NCI-H345 treated with DMSO at 0.1 percent for 48 hours (cell line): ENCODE data around the gene PCDHA7.
"Not testable (repeated sequence)": the region's sequence is repeated elsewhere in the genome, so short reads cannot be mapped to it uniquely, and the experiment has no call there.

Experiments
- DNase-seq: peaks from one replicate; lab custom pipeline; 2025; ENCODE audit not compliant: unreplicated experiment; lab: John Stamatoyannopoulos, UW

PCDHA7 gene

DNA sequence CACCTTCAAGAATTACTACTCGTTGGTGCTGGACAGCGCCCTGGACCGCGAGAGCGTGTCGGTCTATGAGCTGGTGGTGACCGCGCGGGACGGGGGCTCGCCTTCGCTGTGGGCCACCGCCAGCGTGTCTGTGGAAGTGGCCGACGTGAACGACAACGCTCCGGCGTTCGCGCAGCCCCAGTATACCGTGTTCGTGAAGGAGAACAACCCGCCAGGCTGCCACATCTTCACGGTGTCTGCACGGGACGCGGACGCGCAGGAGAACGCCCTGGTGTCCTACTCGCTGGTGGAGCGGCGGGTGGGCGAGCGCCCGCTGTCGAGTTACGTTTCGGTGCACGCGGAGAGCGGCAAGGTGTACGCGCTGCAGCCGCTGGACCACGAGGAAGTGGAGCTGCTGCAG lies 11.1 kb upstream of the PCDHA7 start:
- DNase-seq = not testable (repeated sequence)

DNA sequence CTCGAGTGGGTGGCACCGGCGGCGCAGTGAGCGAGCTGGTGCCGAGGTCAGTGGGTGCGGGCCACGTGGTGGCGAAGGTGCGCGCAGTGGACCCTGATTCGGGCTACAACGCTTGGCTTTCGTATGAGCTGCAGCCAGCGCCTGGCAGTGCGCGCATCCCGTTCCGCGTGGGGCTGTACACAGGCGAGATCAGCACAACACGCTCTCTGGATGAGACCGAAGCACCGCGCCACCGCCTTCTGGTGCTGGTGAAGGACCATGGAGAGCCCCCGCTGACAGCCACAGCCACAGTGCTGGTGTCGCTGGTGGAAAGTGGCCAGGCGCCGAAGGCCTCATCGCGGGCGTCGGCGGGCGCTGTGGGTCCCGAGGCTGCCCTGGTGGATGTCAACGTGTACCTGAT lies 10.6 kb upstream of the PCDHA7 start:
- DNase-seq = no peak

DNA sequence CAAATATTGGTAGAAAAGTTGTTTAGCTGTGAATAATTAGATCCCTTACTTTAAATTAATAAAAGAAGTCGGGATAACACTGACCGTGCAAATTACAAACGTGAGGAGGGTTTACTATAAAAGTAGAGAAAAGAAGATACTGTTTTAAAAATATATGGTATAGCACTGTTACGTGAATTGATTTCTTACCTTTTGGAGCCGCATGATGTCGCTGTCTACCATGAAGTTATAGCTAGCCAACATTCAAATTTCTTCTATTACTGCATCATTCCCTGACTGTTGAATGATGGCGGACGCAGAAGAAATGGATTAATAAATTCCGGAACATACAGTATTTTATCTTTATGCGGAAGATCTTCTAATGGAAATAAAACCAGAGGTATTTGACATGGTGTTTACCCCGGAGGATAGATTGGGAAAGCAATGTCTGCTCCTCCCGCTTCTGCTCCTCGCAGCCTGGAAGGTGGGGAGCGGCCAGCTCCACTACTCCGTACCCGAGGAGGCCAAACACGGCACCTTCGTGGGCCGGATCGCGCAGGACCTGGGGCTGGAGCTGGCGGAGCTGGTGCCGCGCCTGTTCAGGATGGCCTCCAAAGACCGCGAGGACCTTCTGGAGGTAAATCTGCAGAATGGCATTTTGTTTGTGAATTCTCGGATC lies 6.2 kb upstream of the PCDHA7 start, which contains the start of gene PCDHA6:
PCDHA6 (plus strand) TSS at position 257 of the 658 bp plus-strand sequence; CDS start at position 389, 132 bp downstream.
- no peak for DNase-seq

DNA sequence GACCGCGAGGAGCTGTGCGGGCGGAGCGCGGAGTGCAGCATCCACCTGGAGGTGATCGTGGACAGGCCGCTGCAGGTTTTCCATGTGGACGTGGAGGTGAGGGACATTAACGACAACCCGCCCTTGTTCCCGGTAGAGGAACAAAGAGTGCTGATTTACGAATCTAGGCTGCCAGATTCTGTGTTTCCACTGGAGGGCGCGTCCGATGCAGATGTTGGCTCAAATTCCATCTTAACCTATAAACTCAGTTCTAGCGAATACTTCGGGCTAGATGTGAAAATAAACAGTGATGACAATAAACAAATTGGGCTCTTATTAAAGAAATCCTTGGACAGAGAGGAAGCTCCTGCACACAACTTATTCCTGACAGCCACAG lies 5.7 kb upstream of the PCDHA7 start:
- no peak for DNase-seq

DNA sequence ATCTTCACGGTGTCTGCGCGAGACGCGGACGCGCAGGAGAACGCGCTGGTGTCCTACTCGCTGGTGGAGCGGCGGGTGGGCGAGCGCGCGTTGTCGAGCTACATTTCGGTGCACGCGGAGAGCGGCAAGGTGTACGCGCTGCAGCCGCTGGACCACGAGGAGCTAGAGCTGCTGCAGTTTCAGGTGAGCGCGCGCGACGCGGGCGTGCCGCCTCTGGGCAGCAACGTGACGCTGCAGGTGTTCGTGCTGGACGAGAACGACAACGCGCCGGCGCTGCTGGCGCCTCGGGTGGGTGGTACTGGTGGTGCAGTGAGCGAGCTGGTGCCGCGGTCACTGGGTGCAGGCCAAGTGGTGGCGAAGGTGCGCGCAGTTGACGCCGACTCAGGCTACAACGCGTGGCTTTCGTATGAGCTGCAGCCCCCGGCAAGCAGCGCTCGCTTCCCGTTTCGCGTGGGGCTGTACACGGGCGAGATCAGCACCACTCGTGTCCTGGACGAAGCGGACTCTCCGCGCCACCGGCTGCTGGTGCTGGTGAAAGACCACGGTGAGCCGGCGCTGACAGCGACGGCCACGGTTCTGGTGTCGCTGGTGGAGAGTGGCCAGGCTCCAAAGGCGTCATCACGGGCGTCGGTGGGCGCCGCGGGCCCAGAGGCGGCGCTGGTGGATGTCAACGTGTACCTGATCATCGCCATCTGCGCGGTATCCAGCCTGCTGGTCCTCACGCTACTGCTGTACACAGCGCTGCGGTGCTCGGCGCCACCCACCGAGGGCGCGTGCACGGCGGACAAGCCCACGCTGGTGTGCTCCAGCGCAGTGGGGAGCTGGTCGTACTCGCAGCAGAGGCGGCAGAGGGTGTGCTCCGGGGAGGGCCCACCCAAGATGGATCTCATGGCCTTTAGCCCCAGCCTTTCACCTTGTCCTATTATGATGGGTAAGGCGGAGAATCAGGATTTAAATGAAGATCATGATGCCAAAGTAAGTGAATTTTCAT lies 4.3 kb upstream of the PCDHA7 start:
- DNase-seq = not testable (repeated sequence)

DNA sequence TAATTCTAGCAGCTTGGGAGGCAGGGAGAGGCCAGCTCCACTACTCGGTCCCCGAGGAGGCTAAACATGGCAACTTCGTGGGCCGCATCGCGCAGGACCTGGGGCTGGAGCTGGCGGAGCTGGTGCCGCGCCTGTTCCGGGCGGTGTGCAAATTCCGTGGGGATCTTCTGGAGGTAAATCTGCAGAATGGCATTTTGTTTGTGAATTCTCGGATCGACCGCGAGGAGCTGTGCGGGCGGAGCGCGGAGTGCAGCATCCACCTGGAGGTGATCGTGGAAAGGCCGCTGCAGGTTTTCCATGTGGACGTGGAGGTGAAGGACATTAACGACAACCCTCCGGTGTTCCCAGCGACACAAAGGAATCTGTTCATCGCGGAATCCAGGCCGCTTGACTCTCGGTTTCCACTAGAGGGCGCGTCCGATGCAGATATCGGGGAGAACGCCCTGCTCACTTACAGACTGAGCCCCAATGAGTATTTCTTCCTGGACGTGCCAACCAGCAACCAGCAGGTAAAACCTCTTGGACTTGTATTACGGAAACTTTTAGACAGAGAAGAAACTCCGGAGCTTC lies 455 bp downstream of the PCDHA7 start:
- not testable (repeated sequence) for DNase-seq

DNA sequence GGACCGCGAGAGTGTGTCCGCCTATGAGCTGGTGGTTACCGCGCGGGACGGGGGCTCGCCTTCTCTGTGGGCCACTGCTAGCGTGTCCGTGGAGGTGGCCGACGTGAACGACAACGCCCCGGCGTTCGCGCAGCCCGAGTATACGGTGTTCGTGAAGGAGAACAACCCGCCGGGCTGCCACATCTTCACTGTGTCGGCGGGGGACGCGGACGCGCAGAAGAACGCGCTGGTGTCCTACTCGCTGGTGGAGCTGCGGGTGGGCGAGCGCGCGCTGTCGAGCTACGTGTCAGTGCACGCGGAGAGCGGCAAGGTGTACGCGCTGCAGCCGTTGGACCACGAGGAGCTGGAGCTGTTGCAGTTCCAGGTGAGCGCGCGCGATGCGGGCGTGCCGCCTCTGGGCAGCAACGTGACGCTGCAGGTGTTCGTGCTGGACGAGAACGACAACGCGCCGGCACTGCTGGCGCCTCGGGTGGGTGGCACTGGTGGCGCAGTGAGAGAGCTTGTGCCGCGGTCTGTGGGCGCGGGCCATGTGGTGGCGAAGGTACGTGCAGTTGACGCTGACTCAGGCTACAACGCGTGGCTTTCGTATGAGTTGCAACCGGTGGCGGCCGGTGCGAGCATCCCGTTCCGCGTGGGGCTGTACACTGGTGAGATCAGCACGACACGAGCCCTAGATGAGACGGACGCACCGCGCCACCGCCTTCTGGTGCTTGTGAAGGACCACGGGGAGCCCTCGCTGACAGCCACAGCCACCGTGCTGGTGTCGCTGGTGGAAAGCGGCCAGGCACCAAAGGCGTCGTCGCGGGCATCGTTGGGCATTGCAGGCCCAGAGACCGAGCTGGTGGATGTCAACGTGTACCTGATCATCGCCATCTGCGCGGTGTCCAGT lies 1.8 kb downstream of the PCDHA7 start:
- DNase-seq = no peak

DNA sequence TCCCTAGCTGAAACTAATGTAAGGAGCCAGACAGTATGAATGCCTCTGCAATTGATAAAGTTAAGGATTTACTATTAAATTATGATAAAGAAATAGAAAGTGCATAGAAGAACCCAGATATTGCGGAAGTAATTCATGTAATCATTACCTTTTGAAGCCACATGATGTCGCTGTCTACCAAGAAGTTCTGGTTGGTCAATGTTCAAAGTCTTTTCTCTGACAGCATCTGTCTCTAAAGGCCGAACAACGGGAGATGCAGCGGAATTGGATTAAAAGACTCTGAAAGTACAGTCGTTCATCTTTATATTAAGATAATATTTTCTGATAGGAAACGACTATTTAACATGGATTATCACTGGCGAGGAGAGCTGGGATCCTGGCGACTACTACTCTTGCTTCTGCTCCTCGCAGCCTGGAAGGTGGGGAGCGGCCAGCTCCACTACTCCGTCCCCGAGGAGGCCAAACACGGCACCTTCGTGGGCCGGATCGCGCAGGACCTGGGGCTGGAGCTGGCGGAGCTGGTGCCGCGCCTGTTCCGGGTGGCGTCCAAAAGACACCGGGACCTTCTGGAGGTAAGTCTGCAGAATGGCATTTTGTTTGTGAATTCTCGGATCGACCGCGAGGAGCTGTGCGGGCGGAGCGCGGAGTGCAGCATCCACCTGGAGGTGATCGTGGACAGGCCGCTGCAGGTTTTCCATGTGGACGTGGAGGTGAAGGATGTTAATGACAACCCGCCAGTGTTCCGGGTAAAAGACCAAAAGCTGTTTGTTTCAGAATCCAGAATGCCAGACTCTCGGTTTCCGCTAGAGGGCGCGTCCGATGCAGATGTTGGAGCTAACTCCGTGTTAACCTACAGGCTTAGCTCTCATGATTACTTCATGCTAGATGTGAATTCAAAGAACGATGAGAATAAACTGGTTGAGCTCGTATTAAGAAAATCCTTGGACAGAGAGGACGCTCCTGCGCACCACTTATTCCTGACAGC lies 7.2 kb downstream of the PCDHA7 start, which contains the start of gene PCDHA8:
PCDHA8 (plus strand) TSS at position 210 of the 985 bp plus-strand sequence; CDS start at position 345, 135 bp downstream.
- DNase-seq = no peak

DNA sequence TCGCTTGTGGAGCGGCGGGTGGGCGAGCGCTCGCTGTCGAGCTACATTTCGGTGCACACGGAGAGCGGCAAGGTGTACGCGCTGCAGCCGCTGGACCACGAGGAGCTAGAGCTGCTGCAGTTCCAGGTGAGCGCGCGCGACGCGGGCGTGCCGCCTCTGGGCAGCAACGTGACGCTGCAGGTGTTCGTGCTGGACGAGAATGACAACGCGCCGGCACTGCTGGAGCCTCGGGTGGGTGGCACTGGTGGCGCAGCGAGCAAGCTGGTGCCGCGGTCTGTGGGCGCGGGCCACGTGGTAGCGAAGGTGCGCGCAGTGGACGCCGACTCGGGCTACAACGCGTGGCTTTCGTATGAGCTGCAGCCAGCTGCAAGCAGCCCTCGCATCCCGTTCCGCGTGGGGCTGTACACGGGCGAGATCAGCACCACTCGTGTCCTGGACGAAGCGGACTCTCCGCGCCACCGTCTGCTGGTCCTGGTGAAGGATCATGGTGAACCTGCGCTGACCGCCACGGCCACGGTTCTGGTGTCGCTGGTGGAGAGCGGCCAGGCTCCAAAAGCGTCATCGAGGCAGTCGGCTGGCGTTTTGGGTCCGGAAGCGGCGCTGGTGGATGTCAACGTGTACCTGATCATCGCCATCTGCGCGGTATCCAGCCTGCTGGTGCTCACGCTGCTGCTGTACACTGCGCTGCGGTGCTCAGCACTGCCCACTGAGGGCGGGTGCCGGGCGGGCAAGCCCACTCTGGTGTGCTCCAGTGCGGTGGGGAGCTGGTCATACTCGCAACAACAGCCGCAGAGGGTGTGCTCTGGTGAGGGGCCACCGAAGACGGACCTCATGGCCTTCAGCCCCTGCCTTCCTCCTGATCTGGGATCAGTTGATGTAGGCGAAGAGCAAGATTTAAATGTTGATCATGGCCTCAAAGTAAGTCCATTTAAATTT lies 9.0 kb downstream of the PCDHA7 start:
- no peak for DNase-seq

DNA sequence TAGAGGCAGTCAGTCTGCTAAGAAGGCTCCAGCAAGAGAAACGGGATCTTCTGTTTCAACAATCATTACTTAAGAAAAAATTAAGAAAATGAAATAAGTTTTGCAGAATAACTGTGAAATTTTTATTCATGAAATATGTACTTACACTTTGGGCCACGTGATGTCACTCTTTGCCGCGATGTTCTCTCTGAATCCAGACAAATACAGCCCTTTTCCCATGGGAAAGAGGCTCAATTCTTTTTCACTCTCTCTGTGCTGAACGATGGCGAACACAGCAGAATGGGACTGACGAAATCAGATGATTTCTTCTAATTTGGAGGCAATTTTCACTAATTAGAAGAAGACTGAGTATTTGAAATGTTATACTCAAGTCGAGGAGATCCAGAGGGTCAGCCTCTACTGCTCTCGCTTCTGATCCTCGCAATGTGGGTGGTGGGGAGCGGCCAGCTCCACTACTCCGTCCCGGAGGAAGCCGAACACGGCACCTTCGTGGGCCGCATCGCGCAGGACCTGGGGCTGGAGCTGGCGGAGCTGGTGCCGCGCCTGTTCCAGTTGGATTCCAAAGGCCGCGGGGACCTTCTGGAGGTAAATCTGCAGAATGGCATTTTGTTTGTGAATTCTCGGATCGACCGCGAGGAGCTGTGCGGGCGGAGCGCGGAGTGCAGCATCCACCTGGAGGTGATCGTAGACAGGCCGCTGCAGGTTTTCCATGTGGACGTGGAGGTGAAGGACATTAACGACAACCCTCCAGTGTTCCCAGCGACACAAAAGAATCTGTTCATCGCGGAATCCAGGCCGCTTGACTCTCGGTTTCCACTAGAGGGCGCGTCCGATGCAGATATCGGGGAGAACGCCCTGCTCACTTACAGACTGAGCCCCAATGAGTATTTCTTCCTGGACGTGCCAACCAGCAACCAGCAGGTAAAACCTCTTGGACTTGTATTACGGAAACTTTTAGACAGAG lies 14.4 kb downstream of the PCDHA7 start, which contains the start of gene PCDHA9:
PCDHA9 (plus strand) TSS at position 244 of the 964 bp plus-strand sequence; CDS start at position 358, 114 bp downstream.
- not testable (repeated sequence) for DNase-seq

DNA sequence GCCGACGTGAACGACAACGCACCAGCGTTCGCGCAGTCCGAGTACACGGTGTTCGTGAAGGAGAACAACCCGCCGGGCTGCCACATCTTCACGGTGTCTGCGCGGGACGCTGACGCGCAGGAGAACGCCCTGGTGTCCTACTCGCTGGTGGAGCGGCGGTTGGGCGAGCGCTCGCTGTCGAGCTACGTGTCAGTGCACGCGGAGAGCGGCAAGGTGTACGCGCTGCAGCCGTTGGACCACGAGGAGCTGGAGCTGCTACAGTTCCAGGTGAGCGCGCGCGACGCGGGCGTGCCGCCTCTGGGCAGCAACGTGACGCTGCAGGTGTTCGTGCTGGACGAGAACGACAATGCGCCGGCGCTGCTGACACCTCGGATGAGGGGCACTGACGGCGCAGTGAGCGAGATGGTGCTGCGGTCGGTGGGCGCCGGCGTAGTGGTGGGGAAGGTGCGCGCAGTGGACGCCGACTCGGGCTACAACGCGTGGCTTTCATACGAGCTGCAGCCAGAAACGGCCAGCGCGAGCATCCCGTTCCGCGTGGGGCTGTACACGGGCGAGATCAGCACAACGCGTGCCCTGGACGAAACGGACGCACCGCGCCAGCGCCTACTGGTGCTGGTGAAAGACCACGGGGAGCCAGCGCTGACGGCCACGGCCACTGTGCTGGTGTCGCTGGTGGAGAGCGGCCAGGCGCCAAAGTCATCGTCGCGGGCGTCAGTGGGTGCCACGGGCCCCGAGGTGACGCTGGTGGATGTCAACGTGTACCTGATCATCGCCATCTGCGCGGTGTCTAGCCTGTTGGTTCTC lies 16.0 kb downstream of the PCDHA7 start:
- DNase-seq = not testable (repeated sequence)

DNA sequence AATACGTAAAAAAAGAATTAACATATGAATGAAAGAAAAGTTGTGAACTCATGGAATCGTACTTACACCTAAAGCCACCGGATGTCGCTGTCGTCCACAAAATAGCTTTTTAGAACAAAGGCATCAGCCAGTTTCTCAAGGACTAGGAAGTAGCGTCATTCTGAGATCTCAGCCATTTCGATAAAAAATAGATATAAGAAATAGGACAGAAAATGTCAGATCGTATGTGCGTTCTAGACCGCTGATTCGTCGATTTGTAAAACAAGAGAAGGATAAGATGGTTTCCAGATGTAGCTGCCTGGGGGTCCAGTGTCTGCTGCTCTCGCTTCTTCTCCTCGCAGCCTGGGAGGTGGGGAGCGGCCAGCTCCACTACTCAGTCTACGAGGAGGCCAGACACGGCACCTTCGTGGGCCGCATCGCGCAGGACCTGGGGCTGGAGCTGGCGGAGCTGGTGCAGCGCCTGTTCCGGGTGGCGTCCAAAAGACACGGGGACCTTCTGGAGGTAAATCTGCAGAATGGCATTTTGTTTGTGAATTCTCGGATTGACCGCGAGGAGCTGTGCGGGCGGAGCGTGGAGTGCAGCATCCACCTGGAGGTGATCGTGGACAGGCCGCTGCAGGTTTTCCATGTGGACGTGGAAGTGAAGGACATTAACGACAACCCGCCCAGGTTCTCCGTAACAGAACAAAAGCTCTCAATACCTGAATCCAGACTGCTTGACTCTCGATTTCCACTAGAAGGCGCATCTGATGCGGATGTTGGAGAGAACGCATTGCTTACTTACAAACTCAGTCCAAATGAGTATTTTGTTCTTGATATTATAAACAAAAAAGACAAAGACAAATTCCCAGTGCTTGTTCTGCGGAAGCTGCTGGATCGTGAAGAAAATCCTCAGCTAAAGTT lies 22.0 kb downstream of the PCDHA7 start, which contains the start of gene PCDHA10:
PCDHA10 (plus strand) TSS at position 126 of the 903 bp plus-strand sequence; CDS start at position 278, 152 bp downstream.
- no peak for DNase-seq

DNA sequence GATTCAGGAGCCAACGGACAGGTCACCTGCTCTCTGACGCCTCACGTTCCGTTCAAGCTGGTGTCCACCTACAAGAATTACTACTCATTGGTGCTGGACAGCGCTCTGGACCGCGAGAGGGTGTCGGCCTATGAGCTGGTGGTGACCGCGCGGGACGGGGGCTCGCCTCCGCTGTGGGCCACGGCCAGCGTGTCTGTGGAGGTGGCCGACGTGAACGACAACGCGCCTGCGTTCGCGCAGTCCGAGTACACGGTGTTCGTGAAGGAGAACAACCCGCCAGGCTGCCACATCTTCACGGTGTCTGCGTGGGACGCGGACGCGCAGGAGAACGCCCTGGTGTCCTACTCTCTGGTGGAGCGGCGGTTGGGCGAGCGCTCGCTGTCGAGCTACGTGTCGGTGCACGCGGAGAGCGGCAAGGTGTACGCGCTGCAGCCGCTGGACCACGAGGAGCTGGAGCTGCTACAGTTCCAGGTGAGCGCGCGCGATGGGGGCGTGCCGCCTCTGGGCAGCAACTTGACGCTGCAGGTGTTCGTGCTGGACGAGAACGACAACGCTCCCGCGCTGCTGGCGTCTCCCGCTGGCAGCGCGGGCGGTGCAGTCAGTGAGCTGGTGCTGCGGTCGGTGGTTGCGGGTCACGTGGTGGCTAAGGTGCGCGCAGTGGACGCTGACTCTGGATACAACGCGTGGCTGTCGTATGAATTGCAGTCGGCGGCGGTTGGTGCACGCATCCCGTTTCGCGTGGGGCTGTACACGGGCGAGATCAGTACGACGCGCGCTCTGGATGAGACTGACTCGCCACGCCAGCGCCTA lies 23.3 kb downstream of the PCDHA7 start:
- no peak for DNase-seq

DNA sequence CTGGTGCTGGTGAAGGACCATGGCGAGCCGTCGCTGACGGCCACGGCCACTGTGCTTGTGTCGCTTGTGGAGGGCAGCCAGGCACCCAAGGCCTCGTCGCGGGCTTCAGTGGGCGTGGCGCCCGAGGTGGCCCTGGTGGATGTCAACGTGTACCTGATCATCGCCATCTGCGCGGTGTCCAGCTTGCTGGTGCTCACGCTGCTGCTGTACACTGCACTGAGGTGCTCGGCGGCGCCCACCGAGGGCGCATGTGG lies 23.8 kb downstream of the PCDHA7 start:
- DNase-seq = no peak
